WTC11 (cell line): ENCODE data around the gene PTPDC1. TPM values are rescaled to one million over a fixed set of nuclear protein-coding genes. Genes with fewer than 3 reads are reported as not detected.

Source experiments
- ATAC-seq: fragments of 200-7000 bp; cut with Tn5 transposase; 2 replicates; pipeline ENCODE4 v1.10.0; 2021; ENCODE audit warnings: mild to moderate bottlenecking, moderate library complexity
- CTCF ChIA-PET: fragments of 300-600 bp; sonication (Branson Sonifier 250); formaldehyde crosslinking; loops from one replicate; lab custom pipeline; 2021; ENCODE audit warnings: antibody characterized with exemption; lab: Charles Lee
- POLR2A ChIA-PET: fragments of 350-600 bp; sonication (Branson Sonifier 250); formaldehyde crosslinking; loops from one replicate; lab custom pipeline; 2021; ENCODE audit warnings: antibody characterized with exemption; lab: Charles Lee
- DNase-seq: peaks from one replicate; pipeline ENCODE4 v3.0.0; 2021; ENCODE audit warnings: low spot score
- H3K27ac Mint-ChIP-seq: 2 replicates; pipeline ENCODE4 v1.8.0; 2021; ENCODE audit warnings: mixed read lengths
- H3K27me3 Mint-ChIP-seq: 2 replicates; pipeline ENCODE4 v1.8.0; 2021; ENCODE audit warnings: low read depth, mild to moderate bottlenecking, moderate library complexity, mixed read lengths
- H3K36me3 Mint-ChIP-seq: 2 replicates; pipeline ENCODE4 v1.8.0; 2021; ENCODE audit warnings: mixed read lengths
- H3K4me1 Mint-ChIP-seq: 2 replicates; pipeline ENCODE4 v1.8.0; 2022; ENCODE audit warnings: mixed read lengths
- H3K4me3 Mint-ChIP-seq: 2 replicates; pipeline ENCODE4 v1.8.0; 2021; ENCODE audit warnings: mild to moderate bottlenecking, moderate library complexity, mixed read lengths
- H3K9me3 Mint-ChIP-seq: 2 replicates; pipeline ENCODE4 v1.8.0; 2021; ENCODE audit warnings: mixed read lengths
- CREB1 ChIP-seq: sonication (generic); formaldehyde crosslinking; IDR thresholded peaks from 2 replicates; pipeline ENCODE4 v1.8.0; 2023; ENCODE audit warnings: mild to moderate bottlenecking, missing genetic modification reagents
- CREM ChIP-seq: sonication (generic); formaldehyde crosslinking; IDR thresholded peaks from 2 replicates; pipeline ENCODE4 v1.8.1; 2022; ENCODE audit warnings: mild to moderate bottlenecking, missing genetic modification reagents, moderate library complexity
- CTCF ChIP-seq: fragments of 200-600 bp; IDR thresholded peaks from 2 replicates; pipeline ENCODE4 v1.8.0; 2022; ENCODE audit warnings: antibody characterized with exemption
- ESRRA ChIP-seq: sonication (generic); formaldehyde crosslinking; IDR thresholded peaks from 2 replicates; pipeline ENCODE4 v1.8.1; 2022; ENCODE audit warnings: mild to moderate bottlenecking, missing genetic modification reagents, borderline replicate concordance
- ETV6 ChIP-seq: sonication (generic); formaldehyde crosslinking; IDR thresholded peaks from 2 replicates; pipeline ENCODE4 v1.8.1; 2022; ENCODE audit warnings: mild to moderate bottlenecking, missing genetic modification reagents
- FOXK1 ChIP-seq: sonication (generic); formaldehyde crosslinking; IDR thresholded peaks from 2 replicates; pipeline ENCODE4 v1.8.0; 2022; ENCODE audit warnings: mild to moderate bottlenecking, moderate library complexity, missing genetic modification reagents
- FOXP1 ChIP-seq: sonication (generic); formaldehyde crosslinking; IDR thresholded peaks from 2 replicates; pipeline ENCODE4 v1.8.0; 2022; ENCODE audit warnings: missing genetic modification reagents, mild to moderate bottlenecking, moderate library complexity, borderline replicate concordance
- HMGXB4 ChIP-seq: sonication (generic); formaldehyde crosslinking; IDR thresholded peaks from 2 replicates; pipeline ENCODE4 v1.8.1; 2023; ENCODE audit warnings: mild to moderate bottlenecking, moderate library complexity, missing genetic modification reagents
- IRF2 ChIP-seq: sonication (generic); formaldehyde crosslinking; IDR thresholded peaks from 2 replicates; pipeline ENCODE4 v1.8.0; 2022; ENCODE audit warnings: low read depth, missing genetic modification reagents, borderline replicate concordance
- MLX ChIP-seq: sonication (generic); formaldehyde crosslinking; IDR thresholded peaks from 2 replicates; pipeline ENCODE4 v1.8.1; 2023; ENCODE audit warnings: mild to moderate bottlenecking, missing genetic modification reagents, moderate library complexity
- NFE2L1 ChIP-seq: sonication (generic); formaldehyde crosslinking; IDR thresholded peaks from 2 replicates; pipeline ENCODE4 v1.8.1; 2023; ENCODE audit warnings: missing genetic modification reagents
- NR2C2 ChIP-seq: sonication (generic); formaldehyde crosslinking; IDR thresholded peaks from 2 replicates; pipeline ENCODE4 v1.8.0; 2022; ENCODE audit warnings: mild to moderate bottlenecking, missing genetic modification reagents
- PRRX2 ChIP-seq: fragments of 250-450 bp; sonication (Bioruptor Pico); IDR thresholded peaks from 2 replicates; pipeline ENCODE4 v1.8.0; 2021; ENCODE audit warnings: mild to moderate bottlenecking
- RELA ChIP-seq: sonication (generic); formaldehyde crosslinking; IDR thresholded peaks from 2 replicates; pipeline ENCODE4 v1.8.1; 2022; ENCODE audit warnings: missing genetic modification reagents, mild to moderate bottlenecking, borderline replicate concordance
- SOX15 ChIP-seq: fragments of 250-450 bp; sonication (Bioruptor Pico); IDR thresholded peaks from 2 replicates; pipeline ENCODE4 v1.9.0; 2021; ENCODE audit warnings: mild to moderate bottlenecking
- STAT6 ChIP-seq: sonication (generic); formaldehyde crosslinking; conservative IDR thresholded peaks from 2 replicates; pipeline ENCODE4 v1.8.1; 2023; ENCODE audit warnings: mild to moderate bottlenecking, low read depth, missing genetic modification reagents, moderate library complexity
- TEAD1 ChIP-seq: sonication (generic); formaldehyde crosslinking; IDR thresholded peaks from 2 replicates; pipeline ENCODE4 v1.8.0; 2022; ENCODE audit warnings: mild to moderate bottlenecking, missing genetic modification reagents
- ZMAT4 ChIP-seq: fragments of 250-450 bp; sonication (Bioruptor Pico); IDR thresholded peaks from 2 replicates; pipeline ENCODE4 v1.9.0; 2021; ENCODE audit warnings: mild to moderate bottlenecking
- ZNF281 ChIP-seq: sonication (generic); formaldehyde crosslinking; IDR thresholded peaks from 2 replicates; pipeline ENCODE4 v1.8.0; 2023; ENCODE audit warnings: mild to moderate bottlenecking, missing genetic modification reagents
- ZNF317 ChIP-seq: sonication (generic); formaldehyde crosslinking; IDR thresholded peaks from 2 replicates; pipeline ENCODE4 v1.8.1; 2023; ENCODE audit warnings: low read depth, mild to moderate bottlenecking, moderate library complexity, missing genetic modification reagents, borderline replicate concordance
- total RNA-seq: library from RNA; stranded (reverse); gene quantifications from 3 replicates; pipeline ENCODE4 v1.2.3, GENCODE V29; 2021
- TF ChIP-seq, protein P1 (sequence below): sonication (generic); formaldehyde crosslinking; IDR thresholded peaks from 2 replicates; pipeline ENCODE4 v1.8.1; 2023; ENCODE audit warnings: mild to moderate bottlenecking, missing genetic modification reagents

PTPDC1 gene
- total RNA-seq, 1 experiment from 2014 or later = 9.2 TPM

GRCh38 chr9:94153905-94154304, 69.6 kb downstream of the PTPDC1 start:
- TF ChIP-seq MLX (CRISPR knock-in tag) = no peak
- TF ChIP-seq HMGXB4 (CRISPR knock-in tag) = no peak
- no peak for TF ChIP-seq SOX15 (CRISPR knock-in tag)
- no peak for TF ChIP-seq CREM (CRISPR knock-in tag)
- no peak for TF ChIP-seq IRF2 (CRISPR knock-in tag)
- TF ChIP-seq ESRRA (CRISPR knock-in tag) = no peak
- TF ChIP-seq TEAD1 = no peak
- TF ChIP-seq PRRX2 (CRISPR knock-in tag) = no peak
- no peak for TF ChIP-seq NR2C2 (CRISPR knock-in tag)
- TF ChIP-seq FOXK1 (CRISPR knock-in tag) = no peak
- no peak for TF ChIP-seq CREB1 (CRISPR knock-in tag)
- no peak for TF ChIP-seq FOXP1 (CRISPR knock-in tag)
- no peak for TF ChIP-seq ZNF281 (CRISPR knock-in tag)
- TF ChIP-seq NFE2L1 (CRISPR knock-in tag) = no peak
- TF ChIP-seq, protein P1, sequence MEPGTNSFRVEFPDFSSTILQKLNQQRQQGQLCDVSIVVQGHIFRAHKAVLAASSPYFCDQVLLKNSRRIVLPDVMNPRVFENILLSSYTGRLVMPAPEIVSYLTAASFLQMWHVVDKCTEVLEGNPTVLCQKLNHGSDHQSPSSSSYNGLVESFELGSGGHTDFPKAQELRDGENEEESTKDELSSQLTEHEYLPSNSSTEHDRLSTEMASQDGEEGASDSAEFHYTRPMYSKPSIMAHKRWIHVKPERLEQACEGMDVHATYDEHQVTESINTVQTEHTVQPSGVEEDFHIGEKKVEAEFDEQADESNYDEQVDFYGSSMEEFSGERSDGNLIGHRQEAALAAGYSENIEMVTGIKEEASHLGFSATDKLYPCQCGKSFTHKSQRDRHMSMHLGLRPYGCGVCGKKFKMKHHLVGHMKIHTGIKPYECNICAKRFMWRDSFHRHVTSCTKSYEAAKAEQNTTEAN (CRISPR knock-in tag) = no peak
- TF ChIP-seq ETV6 (CRISPR knock-in tag) = no peak
- no peak for TF ChIP-seq RELA
- TF ChIP-seq, all 79 proteins: peak for 0
- Mint-ChIP-seq H3K4me1 (peaks cover 31% of the 10 kb centered on the region), H3K27me3 (peaks cover 5% of the 10 kb centered on the region; the same call in 1 of the 2 replicates), H3K36me3 (peaks cover 6% of the 10 kb centered on the region), H3K27ac (no peak overlapping the region), H3K9me3 (peaks cover 9% of the 10 kb centered on the region), H3K4me3 (no peak overlapping the region)
- POLR2A ChIA-PET = no interaction called here
- CTCF ChIA-PET = no interaction called here
- DNase-seq (no peak), ATAC-seq (no peak)

- no peak overlapping the region for H3K4me3 Mint-ChIP-seq
- DNase-seq = no peak
- H3K4me1 Mint-ChIP-seq = peaks cover 5% of the 10 kb centered on the region
- TF ChIP-seq MLX (CRISPR knock-in tag) (no peak), ZNF317 (CRISPR knock-in tag) (no peak), ZMAT4 (CRISPR knock-in tag) (no peak), CTCF (no peak), STAT6 (CRISPR knock-in tag) (no peak), FOXK1 (CRISPR knock-in tag) (no peak)
- peaks cover 9% of the 10 kb centered on the region for H3K9me3 Mint-ChIP-seq
- peaks cover 6% of the 10 kb centered on the region for H3K36me3 Mint-ChIP-seq
- H3K27me3 Mint-ChIP-seq = no peaks in the 10 kb centered on the region; the same call in 1 of the 2 replicates
- H3K27ac Mint-ChIP-seq = no peak overlapping the region
- ChIA-PET CTCF (no interaction called here), POLR2A (interaction anchor here (0.5 kb wide), 1 partner anchor 12 kb away, joined by 3 read pairs; no protein-coding TSS in a partner anchor)
- no peak for ATAC-seq
Measured at GRCh38 chr9:94156348-94157049, 72.2 kb downstream of the PTPDC1 start.
